Measurements from ENCODE around the gene FHIT.

FHIT gene

DNA sequence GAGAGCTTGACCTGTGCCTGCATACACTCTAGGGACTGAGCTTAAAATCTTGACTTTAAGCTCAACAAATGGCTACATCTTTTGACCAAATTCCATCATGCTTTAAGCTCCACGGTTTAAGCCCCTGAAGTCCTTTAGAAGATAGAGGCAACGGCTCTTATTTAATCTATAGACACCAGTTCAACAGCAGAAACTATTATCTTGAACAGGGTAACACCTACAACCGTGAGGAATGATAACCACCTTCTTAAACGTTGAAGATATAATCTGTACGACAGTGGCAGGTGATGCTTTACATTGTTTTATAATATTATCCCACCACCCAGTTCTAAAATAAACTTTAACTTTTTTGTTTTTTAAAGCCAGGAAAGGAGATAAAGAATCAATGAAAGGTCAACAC is 1007.8 kb downstream of the FHIT start:
- DNase-seq, result no peak

DNA sequence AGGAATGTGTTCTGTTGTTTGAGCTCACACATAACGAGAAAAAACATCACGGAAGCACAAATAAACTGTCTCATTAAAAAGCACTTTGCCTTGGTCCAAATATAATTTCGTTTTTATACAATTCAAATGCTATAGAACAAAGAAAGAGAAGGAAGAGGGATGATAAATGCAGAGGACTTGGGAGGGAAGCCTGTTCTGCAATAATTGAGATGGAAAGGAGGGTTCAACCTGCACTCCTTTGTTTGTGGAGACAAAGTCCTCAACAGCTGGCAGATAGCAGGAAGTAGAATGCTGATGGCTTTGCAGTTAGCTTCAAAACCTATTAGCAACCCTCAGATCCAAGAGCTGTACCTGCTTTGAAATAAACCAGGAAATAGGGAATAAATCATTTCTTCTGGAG is 1010.8 kb downstream of the FHIT start:
- DNase-seq, result no peak

DNA sequence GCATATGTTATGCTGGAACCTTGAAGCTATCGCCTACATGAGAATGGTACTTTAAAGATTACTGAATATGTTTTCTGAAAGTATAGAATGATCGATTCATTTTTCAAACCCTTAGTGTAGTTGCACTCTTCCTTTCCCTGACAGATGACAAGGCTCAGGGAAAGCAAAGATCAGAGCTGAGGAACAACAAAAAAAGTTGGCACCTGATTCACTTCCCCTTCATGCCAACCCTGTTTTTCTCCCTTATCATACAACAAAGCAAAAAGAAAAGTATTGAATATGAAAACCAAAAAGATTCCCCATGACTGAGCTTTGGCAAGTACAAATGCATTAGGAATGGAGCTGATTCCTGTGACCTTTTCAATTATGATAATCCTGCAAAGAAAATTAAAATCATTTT is 1012.7 kb downstream of the FHIT start:
- DNase-seq, result peak in 1 of 2 donors; percentile 31

DNA sequence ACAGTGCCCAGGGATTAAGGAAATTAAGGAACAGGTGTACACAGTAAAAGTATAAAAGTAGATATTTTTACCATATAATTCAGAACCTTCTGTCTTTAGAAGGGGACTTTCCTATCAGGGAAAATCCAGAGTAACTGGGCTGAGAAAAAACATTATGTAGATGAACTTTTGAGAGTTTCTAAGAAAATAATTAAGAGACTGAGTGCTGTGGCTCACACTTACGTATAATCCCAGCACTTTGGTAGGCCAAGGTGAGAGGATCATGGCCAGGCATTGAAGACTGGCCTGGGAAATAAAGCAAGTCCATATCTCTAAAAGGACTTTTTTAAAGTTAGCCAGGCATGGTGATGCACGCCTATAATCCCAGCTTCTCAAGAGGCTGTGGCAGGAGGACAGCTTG is 1021.8 kb downstream of the FHIT start:
- DNase-seq, result no peak

DNA sequence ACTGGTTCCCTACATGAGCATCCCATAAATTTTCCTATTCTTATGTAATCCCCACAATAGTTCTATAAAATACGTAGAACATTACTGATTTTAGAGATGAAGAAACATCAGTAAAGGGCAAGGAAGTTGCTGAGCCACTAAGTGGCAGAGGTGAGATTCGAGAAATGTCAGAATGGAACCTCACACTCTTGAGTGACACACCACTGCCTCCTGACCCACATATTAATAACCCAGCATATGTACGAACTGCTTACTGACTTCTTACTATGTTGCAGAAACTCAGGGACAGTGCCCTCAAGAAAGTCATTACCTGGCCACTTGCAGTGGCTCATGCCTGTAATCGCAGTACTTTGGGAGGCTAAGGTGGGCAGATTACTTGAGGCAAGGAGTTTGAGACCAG is 1022.4 kb downstream of the FHIT start:
- DNase-seq, result no peak

DNA sequence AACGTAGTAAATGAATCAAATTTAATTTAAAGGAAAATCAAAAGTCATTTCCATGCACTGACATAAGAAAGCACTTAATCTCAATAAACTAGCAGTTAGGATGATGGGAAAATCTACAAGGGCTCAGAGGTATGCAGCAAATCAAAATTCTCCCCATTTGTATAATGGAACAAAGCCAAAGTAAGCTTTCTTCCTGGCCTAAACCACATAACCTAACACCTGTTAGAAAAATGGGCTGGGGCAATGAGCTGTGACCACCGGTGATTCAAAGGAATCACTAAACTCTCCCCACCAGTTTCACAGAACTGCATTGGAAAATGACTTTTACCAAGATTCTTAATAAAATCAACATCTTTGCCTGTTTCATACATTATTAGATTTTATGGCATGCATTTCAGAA is 1024.3 kb downstream of the FHIT start:
- no peak for DNase-seq

DNA sequence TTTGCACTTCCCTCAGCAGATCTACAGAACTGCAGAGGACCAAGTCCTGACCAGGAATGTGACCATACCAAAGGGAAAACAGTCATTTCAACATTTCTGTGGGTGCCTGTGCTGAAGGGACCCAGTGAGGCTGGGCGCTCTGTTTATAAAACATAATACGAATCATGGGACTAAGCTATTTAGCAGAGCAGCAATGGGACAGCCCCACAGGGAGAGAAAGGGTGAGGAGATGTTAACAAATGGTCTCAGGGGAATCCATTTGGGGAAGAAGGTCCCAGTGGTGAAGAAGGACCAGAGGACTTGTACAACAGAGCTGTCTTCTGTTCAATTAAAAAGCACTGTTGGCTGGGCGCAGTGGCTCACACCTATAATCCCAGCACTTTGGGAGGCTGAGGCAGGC is 1025.4 kb downstream of the FHIT start:
- no peak for DNase-seq

DNA sequence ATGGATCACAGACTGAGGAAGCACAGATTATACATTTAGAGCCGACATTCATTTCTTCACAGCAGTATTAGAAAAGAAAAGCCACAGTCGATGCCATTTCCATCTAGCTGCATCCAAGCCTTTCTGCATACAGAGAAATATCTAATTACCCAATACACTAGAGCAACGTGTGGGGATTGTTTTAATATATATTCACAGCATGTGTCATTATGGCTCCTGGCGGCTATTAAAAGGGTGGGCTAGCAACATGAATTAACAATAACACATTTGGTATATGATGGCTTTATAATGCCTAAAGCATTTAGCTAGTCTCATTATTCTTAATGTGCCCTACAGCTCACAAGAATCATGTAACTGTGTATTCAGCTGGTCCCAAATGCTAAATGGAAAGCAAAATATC is 1030.5 kb downstream of the FHIT start:
- no peak for DNase-seq

DNA sequence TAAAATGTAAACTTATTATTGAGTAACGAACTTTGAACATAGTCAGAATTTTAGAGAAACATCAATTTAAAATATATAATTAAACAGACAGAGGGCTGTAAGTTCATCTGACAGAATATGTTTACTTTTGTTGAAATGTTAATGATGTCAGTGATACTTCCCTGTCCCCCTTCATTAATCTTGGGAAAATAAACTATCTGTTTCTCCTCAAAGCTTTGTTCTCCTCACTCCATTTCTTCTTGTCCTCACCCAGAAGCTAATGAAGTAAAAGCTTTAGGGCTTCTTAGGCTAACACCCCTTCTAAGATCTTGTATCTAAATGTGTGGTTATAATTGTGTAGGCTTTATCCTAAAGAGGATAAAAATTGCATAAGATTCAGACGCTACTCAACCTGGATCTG is 1031.8 kb downstream of the FHIT start:
- no peak for DNase-seq

DNA sequence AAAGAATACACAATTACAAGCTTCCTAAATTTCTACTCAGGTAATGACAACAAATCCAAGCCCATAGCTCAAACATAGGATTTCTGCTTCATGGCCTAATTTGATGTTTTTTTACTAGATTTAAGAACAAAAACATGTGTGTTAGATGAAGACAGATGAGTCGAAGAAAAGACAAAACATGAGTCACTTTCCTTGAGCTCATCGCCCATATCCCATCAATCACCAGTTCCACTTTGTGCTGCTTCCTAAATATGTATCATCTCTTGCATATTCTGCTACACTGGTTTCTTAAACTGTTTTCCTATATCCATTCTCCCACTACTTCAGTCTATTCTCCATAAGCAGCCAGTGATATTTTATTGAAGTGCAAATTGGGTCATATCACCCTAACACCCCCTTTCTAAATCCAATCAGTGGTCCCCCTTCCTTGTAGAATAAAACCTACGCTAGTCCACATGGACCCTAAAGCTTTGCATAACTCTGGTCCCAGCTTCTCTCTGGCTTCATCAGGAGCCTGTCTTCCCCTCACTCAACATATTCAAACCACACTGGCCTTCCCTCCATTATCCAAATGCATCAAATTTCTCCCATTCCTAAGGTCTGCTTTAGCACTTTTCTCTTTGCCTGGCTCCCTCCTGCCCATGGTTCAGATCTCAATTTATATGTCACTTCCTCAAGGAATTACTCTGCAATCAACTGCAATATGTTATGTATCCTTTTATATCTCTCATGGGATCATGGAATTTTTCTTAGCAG is 1033.9 kb downstream of the FHIT start:
- DNase-seq, result peak in 1 of 2 donors; percentile 43

DNA sequence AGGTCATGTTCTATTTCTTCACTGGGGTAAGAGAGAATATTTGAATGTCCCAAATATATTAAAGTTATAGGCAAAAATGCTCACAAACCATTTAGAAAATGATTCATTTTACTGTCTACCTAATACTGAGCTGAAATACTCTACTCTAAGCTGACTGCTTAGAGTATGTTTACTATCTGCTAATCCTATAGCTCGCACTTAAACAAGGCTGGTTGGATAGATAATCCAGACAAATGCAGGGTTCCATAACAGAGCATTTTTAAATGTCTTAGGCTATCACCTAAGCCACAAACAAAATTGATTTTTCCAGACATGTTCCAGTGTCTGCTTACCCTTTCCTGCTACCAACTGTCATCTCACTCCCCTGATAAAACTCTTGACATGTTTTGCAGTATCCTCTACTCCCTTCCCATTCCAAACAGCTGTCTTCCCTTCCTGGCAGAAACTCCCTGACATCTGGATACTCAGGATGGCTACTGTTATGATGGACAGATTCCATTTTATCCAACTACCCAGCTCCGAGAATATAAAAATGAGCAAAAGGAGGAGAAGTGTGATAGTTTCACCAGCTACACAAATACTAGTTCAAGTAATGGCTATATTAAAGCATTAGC is 1034.7 kb downstream of the FHIT start:
- no peak for DNase-seq

DNA sequence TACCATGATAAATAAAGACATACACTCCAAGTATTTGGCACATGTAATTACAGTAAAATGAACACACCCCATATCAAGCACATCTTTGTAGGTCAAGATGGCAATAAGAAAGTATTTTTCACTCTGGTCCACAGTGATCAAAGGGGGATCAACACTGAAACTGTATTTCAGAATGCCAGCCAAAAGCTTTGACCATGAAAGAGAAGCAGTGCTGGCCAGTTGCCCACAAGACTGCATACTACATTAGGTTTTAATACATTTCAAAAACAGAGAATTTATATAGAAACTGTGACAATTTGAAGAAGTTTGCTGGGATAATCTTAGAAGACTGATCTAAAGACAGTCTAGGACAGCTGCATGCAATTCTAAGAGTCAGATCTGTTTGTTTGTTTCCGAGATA is 1035.3 kb downstream of the FHIT start:
- DNase-seq, result no peak

DNA sequence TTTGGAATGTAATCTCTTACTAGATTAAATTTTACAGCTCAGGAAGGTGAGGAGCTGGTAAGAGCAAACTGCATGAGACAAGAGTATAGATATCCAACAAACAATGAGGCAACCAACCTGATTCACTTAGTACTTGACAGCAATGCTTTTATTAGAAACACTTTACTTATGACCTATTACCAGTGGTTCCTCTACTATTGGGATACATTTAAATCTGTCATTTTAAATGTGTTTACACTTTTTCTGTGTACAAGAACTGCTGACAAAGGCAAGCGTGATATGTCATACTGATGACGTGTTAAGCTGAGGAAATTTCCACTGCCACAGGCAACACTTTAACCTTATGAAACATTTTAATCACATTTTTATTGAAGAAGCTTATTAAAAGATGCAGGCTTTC is 1043.3 kb downstream of the FHIT start:
- DNase-seq, result no peak

DNA sequence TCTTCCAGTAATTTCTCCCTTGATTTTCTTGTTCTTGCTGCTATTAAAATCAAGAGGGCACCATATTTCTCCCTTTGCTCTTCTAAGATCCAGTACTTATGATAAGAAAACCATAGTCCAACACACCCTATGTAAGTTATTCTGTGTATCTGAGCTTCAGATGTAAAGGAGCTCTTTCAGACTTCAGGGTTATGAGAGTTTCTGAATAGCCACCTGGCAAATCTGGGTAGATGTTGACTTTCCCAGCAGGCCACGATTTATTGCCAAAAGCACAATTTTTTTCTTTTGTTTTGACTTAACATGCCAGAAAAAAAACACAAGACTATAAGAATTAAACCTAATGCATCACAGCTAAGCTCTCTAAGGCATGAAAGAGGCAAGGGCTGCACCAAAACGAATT is 1045.0 kb downstream of the FHIT start:
- no peak for DNase-seq

DNA sequence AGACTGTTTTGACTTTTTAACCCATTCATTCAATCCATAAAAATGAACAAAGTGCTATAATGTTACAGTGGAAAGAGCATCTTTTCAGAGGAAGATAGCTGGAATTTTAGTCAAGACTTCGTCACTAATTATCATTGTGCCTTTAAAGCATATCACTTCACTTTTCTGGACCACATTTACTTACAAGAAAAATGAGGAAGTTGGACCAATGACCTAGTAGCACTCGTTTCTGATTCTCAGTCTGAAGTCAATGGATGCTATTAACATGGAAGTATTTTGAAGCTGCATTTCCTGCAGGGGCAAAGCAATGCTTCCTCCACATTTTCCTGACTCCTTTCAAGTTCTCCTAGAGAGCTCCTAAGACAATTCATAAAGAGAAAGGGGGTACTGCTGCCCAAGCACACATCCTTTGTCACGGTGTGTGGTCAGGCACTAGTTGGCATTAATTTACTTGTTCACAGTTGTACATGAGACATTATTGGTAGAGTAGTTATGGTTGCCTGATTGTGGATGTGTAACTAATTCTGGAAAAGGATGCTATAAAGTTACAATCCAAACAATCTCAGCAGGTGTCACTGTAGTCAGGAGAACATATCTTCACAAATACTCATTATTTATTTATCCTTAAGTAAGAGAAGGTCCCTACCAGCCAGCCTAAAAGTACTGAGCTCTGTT is 1049.1 kb downstream of the FHIT start:
- peak in 1 of 2 donors; percentile 45 for DNase-seq

DNA sequence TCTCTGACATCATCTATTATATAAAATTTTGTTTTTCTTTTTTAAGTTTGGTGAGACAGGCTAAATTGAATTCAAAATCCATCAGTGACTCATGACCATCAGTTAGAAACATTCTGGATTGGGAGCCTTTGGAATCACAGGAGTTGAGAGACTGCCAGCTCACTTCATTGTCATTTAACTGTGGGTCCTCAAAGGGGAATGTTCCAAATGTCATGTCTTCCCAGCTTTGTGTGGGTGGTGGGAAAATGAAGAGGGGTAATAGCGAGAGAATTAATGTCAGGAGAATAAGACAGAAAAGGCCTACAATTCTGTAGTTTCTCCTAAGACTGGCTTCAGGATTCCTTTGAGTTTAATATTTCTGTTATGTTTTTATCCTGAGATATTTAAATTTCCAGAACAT is 1051.9 kb downstream of the FHIT start:
- DNase-seq, result no peak

DNA sequence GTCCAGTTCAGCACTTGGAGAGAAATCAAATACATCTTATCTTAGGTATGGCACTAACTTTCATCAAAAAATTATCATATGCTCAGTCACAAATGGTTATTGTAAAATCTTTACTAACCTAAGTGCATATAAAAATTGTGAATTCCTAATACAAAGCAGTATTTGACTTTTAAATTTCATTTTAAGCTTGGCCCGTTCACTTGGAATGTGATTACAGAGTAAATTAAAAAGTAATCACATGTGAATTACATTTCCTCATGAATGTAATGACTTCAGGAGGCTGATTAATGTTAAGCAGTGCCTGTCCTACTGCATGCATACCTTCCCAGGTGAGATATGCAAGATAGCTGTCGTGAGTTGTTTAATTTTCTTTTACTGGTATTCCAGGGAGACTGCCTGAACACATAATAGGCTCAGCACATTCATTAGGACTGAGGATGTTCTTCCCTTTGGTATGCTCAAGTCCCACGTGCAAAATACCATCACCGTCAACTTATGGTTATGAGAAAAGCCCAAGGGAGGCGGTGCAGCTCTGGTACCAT is 1053.0 kb downstream of the FHIT start:
- no peak for DNase-seq

DNA sequence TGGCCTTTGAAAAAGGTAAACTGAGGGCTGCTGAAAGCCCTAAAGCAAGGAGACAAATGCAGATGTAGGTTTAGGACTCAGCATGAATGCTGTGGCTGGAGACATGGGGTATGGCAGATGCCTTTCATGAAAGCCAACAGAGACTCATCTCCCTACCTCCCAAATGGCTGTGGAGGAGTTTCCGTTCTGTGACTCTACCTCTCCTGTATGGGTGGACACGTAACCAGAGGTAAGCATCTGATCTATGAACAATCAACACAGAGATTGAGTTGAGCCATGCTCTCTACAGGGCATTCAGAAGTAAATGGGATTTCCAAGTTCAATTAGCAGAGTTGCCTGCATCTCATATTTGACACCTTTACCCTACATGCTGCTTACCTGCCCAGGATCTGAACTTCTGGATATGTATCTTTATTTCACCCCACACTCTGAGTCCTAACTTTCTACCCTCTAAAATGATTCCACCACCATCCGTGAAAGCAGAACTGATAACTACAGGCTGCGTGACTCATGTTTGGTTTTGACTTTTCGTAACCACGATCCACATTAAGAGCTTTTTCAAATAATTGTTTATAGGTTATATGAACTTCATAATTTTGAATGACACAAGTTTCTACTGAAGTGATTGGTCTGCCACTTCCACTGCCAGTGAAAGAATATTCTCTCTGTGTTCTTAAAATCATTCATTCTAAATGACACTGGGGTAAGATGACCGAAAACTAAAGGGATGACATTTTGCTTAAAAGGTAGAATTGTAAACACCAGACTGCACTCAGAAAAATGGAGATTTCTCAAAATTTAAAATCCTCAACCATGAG is 1058.7 kb downstream of the FHIT start:
- DNase-seq, result peak in 1 of 2 donors; percentile 58

DNA sequence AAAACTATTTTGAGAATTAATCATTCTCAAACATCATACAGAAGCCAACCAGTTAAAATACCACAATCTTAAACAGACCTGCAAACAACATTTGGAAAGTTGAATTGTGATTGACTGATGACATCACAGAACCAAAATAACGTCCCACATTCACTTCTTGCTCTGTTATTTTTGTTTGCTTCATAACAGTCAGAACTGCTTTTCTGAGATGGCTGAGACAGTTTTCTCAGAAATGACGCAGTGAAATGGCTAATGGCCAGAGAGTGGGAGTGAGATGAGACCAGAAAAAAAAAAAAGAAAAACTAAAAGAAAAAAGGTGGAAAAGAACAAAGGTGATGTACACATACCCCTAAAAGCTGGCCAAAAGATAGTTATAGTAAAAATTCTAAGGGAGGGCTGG is 1061.2 kb downstream of the FHIT start:
- DNase-seq, result no peak

DNA sequence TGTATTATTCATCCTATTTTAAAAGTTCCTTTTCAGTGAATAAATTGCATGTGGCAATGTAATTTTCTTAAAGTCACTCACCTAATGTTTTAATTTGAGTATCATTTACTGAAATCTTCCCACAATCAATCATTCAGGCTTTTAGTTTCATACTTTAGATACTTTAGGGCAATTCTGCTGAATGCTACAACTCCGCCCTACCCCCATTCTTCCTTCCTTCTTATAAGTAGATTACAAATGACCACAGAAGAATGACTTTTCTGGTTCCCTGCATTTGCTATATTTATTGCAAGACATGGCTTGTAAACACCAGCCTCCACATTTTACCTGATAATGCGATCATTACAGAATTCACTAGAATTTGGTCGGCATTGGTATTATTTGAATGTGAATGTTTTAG is 1061.9 kb downstream of the FHIT start:
- DNase-seq, result no peak

DNA sequence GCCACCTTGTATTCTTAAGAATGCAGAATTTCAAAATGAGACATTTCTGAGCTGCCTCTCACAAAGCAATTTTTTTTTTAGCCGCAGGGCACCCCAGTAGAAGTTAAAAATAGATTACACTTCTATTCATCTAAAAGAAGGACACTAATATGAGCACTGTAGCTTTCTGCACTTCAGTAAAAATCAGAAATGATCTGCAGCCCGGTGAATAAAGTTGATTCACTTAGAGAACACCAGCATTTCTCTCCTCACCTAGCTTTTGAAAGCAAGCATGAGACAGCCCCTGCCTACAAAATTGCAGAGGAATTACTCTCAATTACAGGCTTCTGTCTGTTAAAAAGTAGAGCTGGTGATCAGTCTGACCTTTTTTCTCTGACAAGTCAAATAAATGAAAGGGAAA is 1062.4 kb downstream of the FHIT start:
- no peak for DNase-seq

DNA sequence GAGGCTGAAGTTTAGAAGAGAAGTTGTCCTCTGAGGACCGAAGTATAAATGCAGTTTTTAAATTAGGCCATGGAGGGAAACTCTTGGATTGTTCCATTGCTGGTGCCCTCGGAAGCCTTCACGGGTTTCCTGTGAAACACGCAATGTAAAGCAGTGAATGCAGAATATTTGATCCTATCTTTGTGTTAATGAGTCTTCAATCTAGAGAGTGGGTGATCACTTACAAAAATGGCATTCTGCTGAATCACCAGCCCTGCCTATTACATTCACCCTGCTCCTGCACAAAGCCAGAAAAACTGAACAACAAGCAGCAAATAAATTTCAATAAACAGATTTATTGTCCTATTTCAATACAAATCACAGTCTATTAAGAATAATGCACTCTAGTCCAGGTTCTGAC is 1063.9 kb downstream of the FHIT start:
- DNase-seq, result no peak

DNA sequence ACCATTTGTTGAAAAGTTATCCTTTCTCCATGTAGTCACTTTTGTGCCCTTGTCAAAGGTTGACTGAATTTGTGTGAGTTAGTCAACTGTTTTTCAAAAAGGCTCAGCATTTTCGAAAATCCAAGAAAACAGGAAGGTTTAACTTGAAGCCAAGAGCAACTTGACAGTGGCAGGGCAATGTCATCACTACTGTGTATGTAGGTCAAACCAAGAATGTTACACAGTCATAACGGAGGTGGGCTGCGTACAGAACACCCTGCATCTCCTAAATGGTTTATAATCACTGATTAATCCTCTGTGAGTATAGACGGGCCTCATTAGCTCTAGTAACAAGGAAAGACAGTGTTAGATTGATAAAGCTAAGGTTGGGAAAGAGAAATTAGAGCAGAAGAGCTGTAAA is 1064.9 kb downstream of the FHIT start:
- no peak for DNase-seq
